CD4-positive, alpha-beta T cell (primary cell): ENCODE results near the gene REXO5. TPM values are rescaled to one million over a fixed set of nuclear protein-coding genes. Genes with fewer than 3 reads are reported as not detected.
"Not testable (repeated sequence)": the region's sequence is repeated elsewhere in the genome, so short reads cannot be mapped to it uniquely, and the experiment has no call there.

Experiments
- ATAC-seq: fragments of 200-7000 bp; cut with Tn5 transposase; one replicate; pipeline ENCODE4 v1.10.0; 2022; ENCODE audit warnings: mild to moderate bottlenecking; ENCODE audit not compliant: poor library complexity
- CTCF ChIA-PET: fragments of 350-600 bp; sonication (Branson Sonifier 250); formaldehyde crosslinking; loops from one replicate; lab custom pipeline; 2021; ENCODE audit warnings: antibody characterized with exemption, inconsistent platforms; lab: Charles Lee
- POLR2A ChIA-PET: fragments of 350-600 bp; sonication (Branson Sonifier 250); formaldehyde crosslinking; loops from one replicate; lab custom pipeline; 2021; ENCODE audit warnings: antibody characterized with exemption, inconsistent platforms; lab: Charles Lee
- DNase-seq, 14 experiments: peaks; one replicate each; pipeline ENCODE4 v3.0.0-alpha.2; 2013 to 2020; ENCODE audit warnings: mixed read lengths in 2 of 14
- H3K27ac ChIP-seq, 2 donors: one replicate each; pipeline versions ENCODE4 v1.5.1 to v1.7.0; 2013; ENCODE audit warnings: low read length in 2 of 2, low read depth in 1 of 2, mild to moderate bottlenecking in 1 of 2
- H3K27me3 ChIP-seq, 2 experiments: 1 replicate in 1 of 2; 2 replicates in 1 of 2; pipeline versions ENCODE4 v1.6.1 to v1.7.0; 2013; ENCODE audit warnings: low read length in 2 of 2, control low read depth in 1 of 2, mild to moderate bottlenecking in 1 of 2, moderate library complexity in 1 of 2; ENCODE audit not compliant: insufficient read depth in 2 of 2, control insufficient read depth in 1 of 2
- H3K36me3 ChIP-seq: one replicate; pipeline ENCODE4 v1.6.1; 2013; ENCODE audit warnings: low read length, control low read depth; ENCODE audit not compliant: insufficient read depth
- H3K4me1 ChIP-seq: one replicate; pipeline ENCODE4 v1.6.1; 2013; ENCODE audit warnings: low read length, control low read depth; ENCODE audit not compliant: insufficient read depth
- H3K4me3 ChIP-seq: one replicate; pipeline ENCODE4 v1.5.1; 2013; ENCODE audit warnings: mild to moderate bottlenecking, low read length, moderate library complexity
- H3K9me3 ChIP-seq, 2 experiments: 1 replicate in 1 of 2; 2 replicates in 1 of 2; pipeline versions ENCODE4 v1.6.1 to v1.7.0; 2013; ENCODE audit warnings: low read length in 2 of 2, mild to moderate bottlenecking in 2 of 2, control low read depth in 1 of 2, moderate library complexity in 1 of 2; ENCODE audit not compliant: control insufficient read depth in 1 of 2, insufficient read depth in 1 of 2
- H3K27ac Mint-ChIP-seq: one replicate; pipeline ENCODE4 v1.8.0; 2020; ENCODE audit warnings: mixed read lengths
- H3K27me3 Mint-ChIP-seq: one replicate; pipeline ENCODE4 v1.8.0; 2021; ENCODE audit warnings: mixed read lengths
- H3K36me3 Mint-ChIP-seq: one replicate; pipeline ENCODE4 v1.8.0; 2021; ENCODE audit warnings: low read depth, mixed read lengths
- H3K4me1 Mint-ChIP-seq: one replicate; pipeline ENCODE4 v1.8.0; 2021; ENCODE audit warnings: low read depth, mixed read lengths
- H3K4me3 Mint-ChIP-seq: one replicate; pipeline ENCODE4 v1.8.0; 2020; ENCODE audit warnings: mild to moderate bottlenecking, mixed read lengths
- H3K9me3 Mint-ChIP-seq: one replicate; pipeline ENCODE4 v1.8.0; 2020; ENCODE audit warnings: mixed read lengths
- CTCF ChIP-seq: fragments of 200-600 bp; IDR thresholded peaks from one replicate; pipeline ENCODE4 v1.8.0; 2022; ENCODE audit warnings: antibody characterized with exemption, mild to moderate bottlenecking
- intact Hi-C, 2 experiments: fragments of 100-400 bp; cut with DNase I in 1 of 2; cut with micrococcal nuclease in 1 of 2; formaldehyde crosslinking; loops; one replicate each; pipeline versions ENCODE4 v1.15.1 to v1.9.0; 2023 to 2025; cut with DNase I, micrococcal nuclease
- total RNA-seq, 174 experiments: library from RNA in 2 of 174; stranded (reverse) in 2 of 174; gene quantifications; one replicate each; pipeline ENCODE4 v1.2.3 and lab custom pipeline; 2021 to 2026

Gene REXO5
- total RNA-seq, 2 experiments from 2014 or later: 0.56 TPM; not detected in 1

DNA sequence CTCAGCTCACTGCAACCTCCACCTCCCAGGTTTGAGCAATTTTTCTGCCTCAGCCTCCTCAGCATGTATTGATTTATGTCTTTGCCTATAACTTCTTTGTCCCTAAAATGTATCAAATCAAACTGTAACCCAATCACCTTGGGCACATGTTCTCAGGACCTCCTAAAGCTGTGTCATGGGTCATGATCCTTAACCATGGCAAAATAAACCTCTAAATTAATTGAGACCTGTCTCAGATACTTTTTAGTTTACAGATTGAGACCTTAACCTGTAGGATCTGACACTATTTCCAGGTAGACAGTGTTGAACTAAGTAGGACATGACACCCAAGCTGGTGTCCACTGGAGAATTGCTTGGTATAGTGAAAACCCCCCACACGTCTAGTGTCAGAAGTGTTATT is 45.2 kb upstream of the REXO5 start:
- Histone ChIP-seq H3K36me3 (no peaks in the 10 kb centered on the region), H3K4me3 (no peak overlapping the region), H3K4me1 (peaks cover 20% of the 10 kb centered on the region), H3K27ac (no peak overlapping the region), H3K27me3 (no peaks in the 10 kb centered on the region), H3K9me3 (peaks cover 0 to 8% of the 10 kb centered on the region in 2 experiments)
- Mint-ChIP-seq H3K9me3 (peaks cover 4% of the 10 kb centered on the region), H3K27ac (no peak overlapping the region), H3K4me3 (peak overlapping the region; percentile 39), H3K4me1 (peaks cover 26% of the 10 kb centered on the region), H3K27me3 (no peaks in the 10 kb centered on the region), H3K36me3 (peaks cover 29% of the 10 kb centered on the region)
- TF ChIP-seq CTCF: no peak
- ATAC-seq (no peak), DNase-seq (no peak)
- POLR2A ChIA-PET: no interaction called here
- CTCF ChIA-PET: no interaction called here
- intact Hi-C loops: loop anchor here in 1 of 2 experiments (10.0 kb wide), 1 partner anchor 744 kb away; no protein-coding TSS in a partner anchor

- no peak for TF ChIP-seq CTCF
- Mint-ChIP-seq H3K36me3 (peaks cover 29% of the 10 kb centered on the region), H3K27ac (peak overlapping the region; percentile 80), H3K4me3 (peak overlapping the region; percentile 89), H3K9me3 (peaks cover 4% of the 10 kb centered on the region), H3K4me1 (peaks cover 26% of the 10 kb centered on the region), H3K27me3 (no peaks in the 10 kb centered on the region)
- H3K27ac ChIP-seq: peak overlapping the region; percentile 49 to 57
- peaks cover 20% of the 10 kb centered on the region for H3K4me1 ChIP-seq
- no peaks in the 10 kb centered on the region for H3K36me3 ChIP-seq
- H3K4me3 ChIP-seq: no peak overlapping the region
- ChIA-PET CTCF (no interaction called here), POLR2A (interaction anchor here (3.1 kb wide), 1 partner anchor 22 kb away, joined by 30 read pairs; the partner anchor contains the start of gene THUMPD1)
- DNase-seq (no peak), ATAC-seq (no peak)
- intact Hi-C loops: loop anchor here (1.0 to 10.0 kb wide), 2 partner anchors 21 to 742 kb away; partner anchors contain the start of gene THUMPD1 (in 2 of the 2)
- peaks cover 0 to 8% of the 10 kb centered on the region in 2 experiments for H3K9me3 ChIP-seq
- no peaks in the 10 kb centered on the region for H3K27me3 ChIP-seq
These were observed 43.8 kb upstream of the REXO5 start for GRCh38 chr16:20762404-20763123.

DNA sequence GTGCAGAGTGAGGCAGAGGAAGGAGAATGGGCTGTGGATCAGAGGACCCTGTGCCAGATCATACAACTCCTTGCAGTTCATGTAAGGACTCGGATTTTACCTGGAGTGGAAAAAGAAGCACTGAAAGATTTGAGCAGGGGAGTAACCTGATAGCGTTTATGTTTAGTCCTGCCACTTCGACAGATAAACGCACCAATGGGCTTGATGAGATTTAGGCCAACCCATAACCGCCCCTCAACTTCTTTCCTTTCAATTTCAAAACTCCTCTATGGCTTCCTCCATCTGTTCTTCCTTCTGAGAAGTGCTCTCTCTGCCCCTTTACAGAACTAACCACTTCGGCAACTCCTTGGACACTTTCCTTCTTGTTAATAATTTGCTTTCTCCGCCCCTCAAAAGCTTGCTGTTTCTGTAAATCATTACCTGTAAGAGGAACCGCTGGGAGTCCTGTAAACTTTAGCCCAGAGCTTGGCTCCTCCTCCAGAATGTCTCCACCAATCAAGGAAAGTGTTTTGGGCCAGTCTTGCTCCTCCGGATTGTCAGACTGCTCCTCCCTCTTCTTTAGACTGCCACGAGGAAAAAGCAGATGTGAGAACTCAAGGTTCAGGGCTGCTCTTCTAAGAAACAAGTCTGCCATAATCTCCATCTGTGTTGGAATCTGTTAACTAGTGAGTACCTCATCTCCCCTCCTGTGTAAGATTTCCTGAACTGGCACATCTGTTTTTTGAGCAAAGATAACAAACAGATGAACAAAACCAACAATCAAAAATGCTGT is 42.7 kb upstream of the REXO5 start, which contains the start of gene ACSM3:
Gene ACSM3, plus strand, starts transcription at position 554 of the 772 bp plus-strand sequence. CDS start 6,021 bp downstream, outside the sequence.
- no peak for TF ChIP-seq CTCF
- Mint-ChIP-seq H3K4me3 (peak within 1 kb of the TSS; percentile 89), H3K36me3 (peaks cover 29% of the 10 kb centered on the region), H3K9me3 (peaks cover 4% of the 10 kb centered on the region), H3K4me1 (peaks cover 26% of the 10 kb centered on the region), H3K27ac (peak within 1 kb of the TSS; percentile 80), H3K27me3 (no peaks in the 10 kb centered on the region)
- ATAC-seq (peak; percentile 98), DNase-seq (peak; percentile 34 to 89 (median 48))
- H3K27me3 ChIP-seq: no peaks in the 10 kb centered on the region
- peaks cover 20% of the 10 kb centered on the region for H3K4me1 ChIP-seq
- CTCF ChIA-PET: interaction anchor here (1.0 to 2.6 kb wide), 2 partner anchors 23 to 43 kb away, joined by 4 to 10 read pairs; partner anchors contain the start of genes ERI2, REXO5 and THUMPD1
- H3K9me3 ChIP-seq: peaks cover 0 to 8% of the 10 kb centered on the region in 2 experiments
- peak within 1 kb of the TSS; percentile 65 for H3K4me3 ChIP-seq
- POLR2A ChIA-PET: interaction anchor here (0.6 to 3.1 kb wide), 10 partner anchors 17 to 757 kb away, joined by 3 to 30 read pairs (median 3); partner anchors contain the start of gene THUMPD1
- H3K36me3 ChIP-seq: no peaks in the 10 kb centered on the region
- peak within 1 kb of the TSS; percentile 49 to 57 for H3K27ac ChIP-seq
- intact Hi-C loops: loop anchor here (1.0 to 10.0 kb wide), 2 partner anchors 22 to 741 kb away; partner anchors contain the start of gene THUMPD1 (in 2 of the 2)

DNA sequence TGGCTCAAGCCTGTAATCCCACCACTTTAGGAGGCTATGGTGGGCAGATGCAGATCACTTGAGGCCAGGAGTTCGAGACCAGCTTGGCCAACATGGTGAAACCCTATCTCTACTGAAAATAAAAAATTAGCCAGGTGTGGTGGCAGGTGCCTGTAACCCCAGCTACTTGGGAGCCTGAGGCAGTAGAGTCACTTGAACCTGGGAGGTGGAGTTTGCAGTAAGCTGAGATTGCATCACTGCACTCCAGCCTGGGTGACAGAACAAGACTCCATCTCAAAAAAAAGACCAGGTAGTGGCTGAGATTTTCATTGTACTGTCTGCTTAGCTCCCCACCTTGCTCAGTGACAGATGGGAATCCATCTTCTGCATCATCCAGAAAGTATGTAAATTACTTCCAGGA is 41.9 kb upstream of the REXO5 start:
- H3K4me3 ChIP-seq, H3K9me3 ChIP-seq, H3K4me3 Mint-ChIP-seq, DNase-seq, H3K9me3 Mint-ChIP-seq, H3K27ac ChIP-seq, H3K27me3 ChIP-seq, H3K36me3 ChIP-seq, H3K27ac Mint-ChIP-seq, ATAC-seq, H3K27me3 Mint-ChIP-seq: not testable (repeated sequence)
- peaks cover 20% of the 10 kb centered on the region for H3K4me1 ChIP-seq
- ChIA-PET POLR2A (interaction anchor here (1.0 to 3.1 kb wide), 5 partner anchors 16 to 34 kb away, joined by 3 to 30 read pairs (median 3); partner anchors contain the start of gene THUMPD1), CTCF (interaction anchor here (1.5 to 2.6 kb wide), 2 partner anchors 23 to 42 kb away, joined by 3 to 10 read pairs; partner anchors contain the start of genes ERI2, REXO5 and THUMPD1)
- intact Hi-C loops: loop anchor here in 1 of 2 experiments (10.0 kb wide), 1 partner anchor 740 kb away; no protein-coding TSS in a partner anchor
- H3K36me3 Mint-ChIP-seq: peaks cover 29% of the 10 kb centered on the region
- peaks cover 26% of the 10 kb centered on the region for H3K4me1 Mint-ChIP-seq
